GM21360 (cell line): ENCODE data around the gene CLN5.
A peak's percentile ranks its signal among the peaks of the same experiment; 100 is the strongest.
"Not testable (repeated sequence)": the region's sequence is repeated elsewhere in the genome, so short reads cannot be mapped to it uniquely, and the experiment has no call there.

Experiments used
- ATAC-seq: cut with Tn5 transposase; IDR thresholded peaks from one replicate; pipeline ENCODE4 v1.9.1; 2021; ENCODE audit warnings: mild to moderate bottlenecking, moderate library complexity; ENCODE audit not compliant: unreplicated experiment

Gene CLN5

DNA sequence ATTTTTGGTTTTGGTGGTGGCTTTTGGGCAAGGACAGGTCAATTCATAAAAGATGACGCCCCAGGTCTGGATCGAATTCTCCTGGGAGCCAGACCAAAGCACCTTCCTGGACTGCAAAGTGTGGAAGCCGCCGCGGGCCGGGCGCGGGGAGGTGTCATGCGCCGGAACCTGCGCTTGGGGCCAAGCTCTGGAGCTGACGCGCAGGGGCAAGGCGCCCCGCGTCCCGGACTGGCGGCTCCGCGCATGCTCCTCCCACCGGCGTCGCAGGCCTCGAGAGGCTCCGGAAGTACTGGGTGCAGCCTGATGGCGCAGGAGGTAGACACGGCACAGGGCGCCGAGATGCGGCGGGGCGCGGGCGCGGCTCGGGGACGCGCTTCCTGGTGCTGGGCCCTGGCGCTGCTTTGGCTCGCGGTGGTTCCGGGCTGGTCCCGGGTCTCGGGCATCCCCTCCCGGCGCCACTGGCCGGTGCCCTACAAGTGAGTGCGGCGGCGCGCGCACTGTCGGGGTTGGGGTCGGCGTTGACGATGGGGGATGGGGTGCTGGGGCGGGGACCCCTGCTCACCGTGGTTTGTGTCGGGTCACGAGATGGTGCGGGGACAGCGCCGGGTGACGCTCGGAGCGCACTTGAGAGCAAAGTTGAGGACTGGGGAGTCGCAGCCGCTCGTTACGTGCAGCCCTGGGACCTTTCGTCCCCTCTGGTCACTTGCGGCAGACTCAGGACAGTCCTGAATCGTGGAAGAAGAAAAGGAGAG lies at the start of gene CLN5:
Gene CLN5 (plus strand): TSS at position 286 of the 752 bp plus-strand sequence. CDS start 18 bp downstream, at position 304.
- ATAC-seq, result peak; percentile 98

DNA sequence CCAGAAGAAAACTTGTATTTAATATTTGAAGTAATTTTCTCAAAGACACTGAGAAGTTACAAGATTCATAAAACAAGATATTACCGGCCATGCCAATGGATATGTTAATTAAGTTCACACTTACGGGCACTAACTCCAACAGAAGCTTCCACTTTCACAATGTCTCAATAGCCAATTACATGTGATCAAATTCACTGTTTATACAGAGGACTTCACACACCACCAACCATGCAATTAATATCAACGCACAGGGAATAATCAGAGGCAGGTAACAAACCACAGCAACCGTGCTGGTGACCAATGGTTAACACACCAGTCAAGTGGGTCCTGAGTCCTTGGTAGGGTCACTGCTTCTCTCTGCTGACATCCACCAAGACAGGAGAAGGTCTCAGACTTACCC lies 49.5 kb upstream of the CLN5 start:
- ATAC-seq, result no peak

DNA sequence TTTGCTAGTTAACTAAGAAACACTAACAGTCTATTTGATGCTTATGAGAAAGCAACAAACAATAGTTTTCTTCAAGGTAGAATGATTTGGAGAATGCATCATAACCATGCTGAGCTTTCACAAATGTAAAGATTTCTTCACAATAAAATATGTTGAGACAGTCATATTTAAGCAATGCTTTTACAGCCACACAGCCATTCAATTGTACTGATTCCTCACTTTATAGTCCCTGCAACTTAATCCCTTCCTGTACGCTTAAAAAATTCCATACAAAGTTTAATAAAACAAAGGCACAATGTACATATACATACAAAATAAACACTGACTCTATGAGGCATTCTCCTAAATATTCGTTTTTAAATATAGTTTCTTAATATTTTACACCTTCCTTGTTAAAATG lies 48.2 kb upstream of the CLN5 start:
- ATAC-seq, result no peak

DNA sequence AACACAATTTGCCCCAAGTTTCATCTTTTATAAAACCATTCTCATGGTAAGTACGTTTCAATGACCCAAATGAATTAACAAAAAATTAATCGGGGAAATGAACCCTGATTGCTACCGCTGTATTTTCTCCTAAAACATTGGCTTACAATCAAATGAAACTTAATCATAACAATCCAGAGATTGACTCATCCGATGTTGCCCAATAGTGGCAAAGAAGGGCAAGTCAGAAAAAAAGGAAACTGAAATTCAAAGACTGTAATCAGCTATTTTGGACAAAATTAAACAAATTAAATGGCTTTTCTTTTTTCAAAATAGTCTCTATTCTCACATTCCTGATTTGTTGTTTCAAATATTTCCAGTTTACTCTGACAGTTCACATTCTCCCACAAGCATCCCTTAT lies 47.4 kb upstream of the CLN5 start:
- ATAC-seq, result no peak

DNA sequence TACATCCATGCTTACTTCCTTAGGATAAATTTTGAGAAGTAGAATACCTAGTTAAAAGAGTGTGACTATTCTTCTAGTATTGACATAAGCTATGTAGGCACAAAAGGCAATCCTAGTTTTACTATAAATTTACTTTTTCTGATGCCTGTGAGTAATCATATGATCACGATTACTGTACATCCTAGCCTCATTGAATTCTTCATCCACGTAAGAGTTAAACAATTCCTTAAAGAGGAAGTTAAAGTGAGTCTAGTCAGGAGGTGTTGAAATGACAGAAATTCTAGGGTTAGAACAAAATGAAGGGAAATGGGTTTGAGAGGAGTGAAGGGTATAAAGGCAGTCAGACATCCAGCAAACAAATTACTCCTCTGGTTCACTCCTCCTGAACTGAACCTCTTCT lies 43.7 kb upstream of the CLN5 start, which contains the start of gene ACOD1:
Gene ACOD1 (plus strand): TSS at position 363 of the 400 bp plus-strand sequence. CDS start 48 bp downstream, outside the sequence.
- ATAC-seq, result no peak

DNA sequence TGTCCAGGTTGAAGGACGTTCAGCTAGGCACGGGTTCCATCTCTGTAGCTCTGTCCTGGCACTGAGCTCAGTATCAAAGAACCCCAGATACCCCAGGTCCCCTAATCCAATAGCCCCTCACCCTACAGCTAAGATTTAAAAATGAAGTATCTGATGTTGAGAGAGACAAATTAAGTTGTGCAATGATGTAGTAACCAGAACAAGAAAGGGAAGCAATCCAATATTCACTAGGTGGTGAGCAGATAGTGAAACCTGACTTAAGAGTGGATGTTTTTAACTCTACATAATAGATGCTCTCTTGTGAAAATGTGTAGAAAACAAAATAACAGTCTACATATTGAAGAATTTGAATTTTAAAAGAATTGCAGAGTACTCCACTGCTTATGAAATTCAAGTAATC lies 41.8 kb upstream of the CLN5 start:
- no peak for ATAC-seq

DNA sequence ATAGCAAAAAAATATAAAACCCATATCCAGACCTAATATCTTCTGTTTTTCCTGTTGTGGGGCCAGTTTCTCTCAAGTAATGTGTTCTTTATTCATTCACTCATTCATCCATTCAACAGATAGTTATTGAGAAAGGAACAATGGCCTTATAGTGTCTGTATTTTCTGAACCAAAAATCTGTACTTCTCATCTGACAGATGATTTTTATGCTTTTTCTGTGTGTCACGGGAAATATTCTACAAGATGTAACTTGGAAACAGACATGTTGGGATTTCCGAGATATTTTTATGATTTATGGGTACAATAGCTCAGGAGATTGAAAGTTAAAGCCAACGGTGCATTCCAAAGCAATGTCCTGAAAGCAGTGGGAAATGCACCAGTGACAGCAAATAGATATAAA lies 37.9 kb upstream of the CLN5 start:
- no peak for ATAC-seq

DNA sequence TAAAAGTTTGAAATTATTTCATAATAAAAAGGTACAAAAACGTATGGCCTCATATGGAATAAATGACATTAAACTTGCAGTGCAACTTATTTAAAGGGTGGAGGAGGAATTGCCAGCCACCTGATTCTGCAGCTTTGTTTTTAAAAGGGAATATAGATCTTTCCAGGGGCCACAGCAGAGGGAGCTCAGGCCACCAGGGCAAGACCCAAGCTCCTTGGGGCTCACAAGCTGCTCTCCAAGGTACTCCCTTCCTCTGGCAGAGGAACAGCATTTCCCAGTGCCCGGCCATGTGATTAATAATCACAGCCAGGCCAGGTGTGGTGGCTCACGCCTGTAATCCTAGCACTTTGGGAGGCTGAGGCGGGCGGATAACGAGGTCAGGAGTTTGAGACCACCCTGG lies 37.3 kb upstream of the CLN5 start:
- no peak for ATAC-seq

DNA sequence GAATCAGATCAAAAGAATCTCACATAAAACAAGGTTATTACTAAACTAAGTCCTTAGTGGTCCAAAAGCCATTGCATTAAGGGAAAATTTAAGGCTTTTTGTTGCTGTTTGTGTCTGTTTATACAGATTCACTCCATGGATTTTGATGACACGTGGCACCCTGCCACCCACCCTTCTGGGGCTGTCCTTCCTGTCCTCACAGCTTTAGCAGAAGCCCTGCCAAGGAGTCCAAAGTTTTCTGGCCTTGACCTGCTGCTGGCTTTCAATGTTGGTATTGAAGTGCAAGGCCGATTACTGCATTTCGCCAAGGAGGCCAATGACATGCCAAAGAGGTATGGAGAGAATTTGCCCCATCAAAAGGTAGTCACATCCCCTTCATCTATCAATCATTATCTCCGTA lies 36.7 kb upstream of the CLN5 start:
- ATAC-seq, result no peak

DNA sequence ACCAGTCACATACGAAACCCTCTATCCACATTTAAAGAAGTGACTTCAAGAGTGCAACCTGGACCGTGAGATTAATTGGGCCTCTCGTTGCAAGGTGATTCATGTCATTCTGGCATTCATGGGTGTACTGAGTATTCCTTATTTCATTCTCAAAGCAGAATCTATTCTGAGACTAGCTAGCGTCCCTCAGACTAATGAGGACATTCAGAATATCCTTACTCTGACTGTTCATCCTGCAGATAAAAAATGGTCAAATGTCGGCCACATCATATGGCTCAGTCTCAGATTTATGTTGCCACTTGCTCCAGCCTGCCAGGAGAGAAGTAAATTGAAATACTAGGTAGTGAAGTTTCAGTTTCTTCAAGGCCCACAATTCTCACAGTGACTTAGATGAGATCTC lies 36.2 kb upstream of the CLN5 start:
- no peak for ATAC-seq

DNA sequence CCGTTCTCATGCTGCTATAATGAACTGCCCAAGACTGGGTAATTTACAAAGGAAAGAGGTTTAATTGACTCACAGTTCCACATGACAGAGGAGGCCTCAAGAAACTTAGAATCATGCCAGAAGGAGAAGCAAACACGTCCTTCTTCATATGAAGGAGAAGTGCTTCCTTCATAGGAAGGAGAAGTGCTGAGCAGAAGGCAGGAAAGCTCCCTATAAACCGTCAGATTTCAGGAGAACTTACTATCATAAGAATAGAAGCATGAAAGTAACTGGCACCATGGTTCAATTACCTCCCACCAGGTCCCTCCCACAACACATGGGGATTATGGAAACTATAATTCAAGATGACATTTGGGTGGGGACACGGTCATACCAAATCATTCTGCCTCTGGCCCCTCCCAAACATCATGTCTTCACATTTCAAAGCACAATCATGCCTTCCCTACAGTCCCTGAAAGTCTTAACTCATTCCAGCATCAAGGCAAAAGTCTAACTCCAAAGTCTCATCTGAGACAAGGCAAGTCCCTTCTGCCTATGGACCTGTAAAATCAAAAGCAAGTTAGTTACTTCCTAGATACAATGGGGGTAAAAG lies 32.9 kb upstream of the CLN5 start:
- ATAC-seq, result no peak

DNA sequence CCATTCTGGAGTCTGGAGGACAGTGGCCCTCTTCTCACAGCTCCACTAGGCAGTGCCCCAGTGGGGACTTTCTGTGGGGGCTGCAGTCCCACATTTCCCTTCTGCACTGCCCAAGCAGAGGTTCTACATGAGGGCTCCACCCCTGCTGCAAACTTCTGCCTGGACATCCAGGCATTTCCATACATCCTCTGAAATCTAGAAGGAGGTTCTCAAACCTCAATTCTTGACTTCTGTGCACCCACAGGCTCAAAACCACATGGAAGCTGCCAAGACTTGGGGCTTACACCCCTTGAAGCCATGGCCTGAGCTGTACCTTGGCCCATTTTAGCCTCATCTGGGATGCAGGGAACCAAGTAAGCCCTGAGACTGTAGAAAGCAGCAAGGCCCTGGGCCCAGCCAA lies 32.1 kb upstream of the CLN5 start:
- not testable (repeated sequence) for ATAC-seq

DNA sequence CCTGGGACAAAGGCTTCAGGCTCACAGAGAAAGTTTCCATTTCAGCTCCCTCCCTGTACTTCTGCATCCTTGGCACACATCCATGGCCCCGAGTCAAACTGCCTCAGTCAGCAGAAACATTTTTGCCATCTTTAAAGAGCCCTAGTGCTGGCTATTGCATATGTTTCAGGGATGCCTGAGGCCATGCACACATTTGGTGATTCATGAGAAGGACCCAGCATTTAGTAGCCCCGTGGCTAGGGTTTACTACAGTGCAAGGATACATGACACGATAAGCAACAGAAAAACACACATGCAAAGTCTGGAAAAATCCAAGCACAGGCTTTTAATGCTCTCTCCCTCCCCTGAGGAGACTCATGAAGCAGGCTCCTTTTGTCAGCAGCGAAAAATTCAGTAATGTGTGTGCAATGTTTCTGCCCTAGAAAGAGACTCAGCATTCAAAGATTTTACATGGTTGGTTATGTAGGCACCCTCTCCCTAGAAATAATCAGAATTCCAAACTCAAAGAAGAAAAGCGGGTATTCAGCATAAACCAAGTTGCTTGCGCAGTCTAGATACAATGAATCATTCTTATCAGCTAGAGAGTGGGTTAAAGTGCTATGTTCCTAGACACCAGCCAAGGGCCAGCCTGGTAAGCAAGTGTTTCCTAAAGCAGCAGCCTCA lies 26.0 kb upstream of the CLN5 start:
- no peak for ATAC-seq

DNA sequence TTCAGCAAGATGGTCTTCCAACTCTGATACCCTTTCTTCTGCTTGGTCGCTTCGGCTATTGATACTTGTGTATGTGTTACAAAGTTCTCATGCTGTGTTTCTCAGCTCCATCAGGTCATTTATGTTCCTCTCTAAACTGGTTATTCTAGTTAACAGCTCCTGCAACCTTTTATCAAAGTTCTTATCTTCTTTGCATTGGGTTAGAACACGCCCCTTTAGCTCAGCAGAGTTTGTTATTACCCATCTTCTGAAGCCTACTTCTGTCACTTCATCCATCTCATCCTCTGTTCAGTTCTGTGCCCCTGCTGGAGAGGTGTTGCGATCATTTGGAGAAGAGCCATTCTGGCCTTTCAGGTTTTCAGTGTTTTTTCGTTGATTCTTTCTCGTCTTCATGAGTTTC lies 24.9 kb upstream of the CLN5 start:
- ATAC-seq, result no peak

DNA sequence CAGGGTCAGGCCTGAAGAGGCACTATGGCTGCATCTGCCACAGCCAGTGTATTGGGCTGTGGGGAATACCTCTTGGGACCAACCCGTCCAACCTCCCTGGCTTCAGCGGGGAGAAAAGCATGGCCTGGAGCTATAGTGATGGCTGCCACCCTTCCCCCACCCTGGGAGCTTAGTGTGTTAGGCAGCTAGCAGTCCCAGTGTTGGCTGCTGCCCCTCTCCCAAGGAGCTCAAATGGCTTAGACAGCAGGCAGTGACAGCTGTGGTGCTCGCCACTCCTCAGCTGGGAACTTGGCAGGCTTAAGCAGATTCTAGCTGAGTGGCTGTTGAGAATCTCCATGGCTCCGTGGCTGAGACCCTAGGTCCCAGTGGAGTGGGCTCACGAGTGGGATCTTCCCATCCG lies 23.8 kb upstream of the CLN5 start:
- no peak for ATAC-seq

DNA sequence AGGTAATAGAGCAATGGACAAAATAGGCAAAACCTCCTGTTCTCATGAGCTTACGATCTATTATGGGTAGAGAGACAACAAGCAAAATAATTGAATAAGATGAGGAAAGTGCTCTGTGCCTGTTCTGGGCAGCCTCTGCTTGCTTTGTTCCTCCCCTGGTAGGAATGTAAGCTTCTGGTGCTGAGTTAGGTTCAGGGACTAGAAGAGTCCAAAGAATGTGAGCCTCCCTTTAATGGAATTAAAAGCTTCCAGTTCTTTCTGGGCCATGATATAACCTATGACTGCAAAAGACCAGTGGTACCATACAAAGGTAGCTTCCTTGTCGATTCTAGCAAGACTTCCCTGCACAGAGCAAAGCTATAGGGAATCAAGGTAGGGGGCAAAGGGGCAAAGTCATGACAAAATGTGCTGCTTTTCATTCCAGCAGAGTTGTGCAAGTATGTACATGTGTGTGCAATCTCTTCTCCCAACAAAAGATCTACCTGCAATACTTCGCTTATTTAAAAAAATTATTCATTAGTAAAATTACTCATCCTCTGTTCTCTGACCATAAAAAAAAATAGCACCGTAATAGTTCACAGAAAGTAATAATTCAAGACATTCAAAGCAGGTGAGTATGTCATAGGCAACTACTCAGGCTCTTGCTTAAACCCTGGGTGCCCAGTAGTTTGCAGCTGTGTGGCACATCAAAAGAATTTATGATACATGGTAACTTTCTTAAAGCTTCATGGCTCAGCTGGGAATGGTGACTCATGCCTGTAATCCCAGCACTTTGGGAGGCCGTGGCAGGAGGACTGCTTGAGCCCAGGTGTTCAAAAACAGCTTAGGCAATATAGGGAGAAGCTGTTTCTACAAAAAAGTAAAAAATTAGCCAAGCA lies 22.2 kb upstream of the CLN5 start:
- no peak for ATAC-seq

DNA sequence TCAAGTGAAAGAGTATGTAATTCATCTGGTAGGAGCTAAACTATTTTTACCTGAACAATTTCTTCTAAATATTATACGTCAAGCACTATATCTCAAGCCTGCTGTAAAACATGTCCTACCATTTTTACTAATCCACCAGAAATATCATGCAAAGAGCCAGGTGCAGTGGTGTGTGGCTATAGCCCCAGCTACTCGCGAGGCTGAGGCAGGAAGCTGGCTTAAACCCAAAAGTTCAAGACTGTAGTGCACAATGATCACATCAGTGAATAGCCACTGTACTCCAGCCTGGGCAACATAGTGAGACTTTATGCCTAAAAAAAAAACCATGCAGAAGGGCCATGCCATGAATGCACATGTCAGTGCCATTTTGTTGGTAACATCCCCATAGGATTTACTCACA lies 20.7 kb upstream of the CLN5 start:
- ATAC-seq, result peak; percentile 71

DNA sequence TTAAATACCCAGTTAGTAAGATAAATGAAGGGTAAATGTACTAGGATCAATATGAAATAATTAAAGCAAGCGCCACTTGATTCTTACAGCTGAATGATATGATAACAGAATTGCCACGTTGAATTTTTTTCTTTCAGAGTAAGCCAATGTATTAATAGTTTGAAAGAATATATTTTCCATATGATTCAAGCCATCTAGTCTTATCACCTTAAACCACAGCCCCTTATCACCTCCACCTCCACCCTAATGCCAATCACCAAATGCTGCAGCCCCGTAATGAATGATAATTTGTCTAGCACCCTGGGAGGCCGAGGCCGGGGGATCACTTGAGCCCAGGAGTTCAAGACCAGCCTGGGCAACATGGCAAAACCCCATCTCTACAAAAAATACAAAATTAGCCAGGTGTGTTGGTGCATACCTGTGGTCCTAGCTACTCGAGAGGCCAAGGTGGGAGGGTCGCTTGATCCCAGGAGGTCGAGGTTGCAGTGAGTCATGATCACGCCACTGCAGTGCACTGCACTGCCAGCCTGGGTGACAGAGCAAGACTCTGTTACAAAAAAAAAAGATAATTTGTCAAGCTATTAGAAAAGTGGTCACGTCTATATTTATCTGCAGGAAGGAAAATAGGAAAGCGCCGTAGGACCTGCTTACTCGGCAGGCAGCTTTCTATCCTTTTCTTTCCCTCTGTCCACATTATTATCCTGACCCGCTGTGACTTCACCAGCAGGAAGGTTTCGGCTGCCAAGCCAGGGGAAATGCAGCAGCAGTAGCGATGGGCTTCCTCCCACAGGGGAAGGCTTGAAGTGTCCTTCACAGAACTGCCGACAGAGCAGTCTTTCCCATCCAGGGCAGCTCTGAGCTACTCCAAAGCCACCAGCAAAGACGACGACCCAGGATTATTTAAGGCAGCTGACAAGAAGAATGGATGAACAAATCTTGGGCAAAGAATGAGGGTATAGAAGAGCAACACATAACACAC lies 19.7 kb upstream of the CLN5 start:
- no peak for ATAC-seq

DNA sequence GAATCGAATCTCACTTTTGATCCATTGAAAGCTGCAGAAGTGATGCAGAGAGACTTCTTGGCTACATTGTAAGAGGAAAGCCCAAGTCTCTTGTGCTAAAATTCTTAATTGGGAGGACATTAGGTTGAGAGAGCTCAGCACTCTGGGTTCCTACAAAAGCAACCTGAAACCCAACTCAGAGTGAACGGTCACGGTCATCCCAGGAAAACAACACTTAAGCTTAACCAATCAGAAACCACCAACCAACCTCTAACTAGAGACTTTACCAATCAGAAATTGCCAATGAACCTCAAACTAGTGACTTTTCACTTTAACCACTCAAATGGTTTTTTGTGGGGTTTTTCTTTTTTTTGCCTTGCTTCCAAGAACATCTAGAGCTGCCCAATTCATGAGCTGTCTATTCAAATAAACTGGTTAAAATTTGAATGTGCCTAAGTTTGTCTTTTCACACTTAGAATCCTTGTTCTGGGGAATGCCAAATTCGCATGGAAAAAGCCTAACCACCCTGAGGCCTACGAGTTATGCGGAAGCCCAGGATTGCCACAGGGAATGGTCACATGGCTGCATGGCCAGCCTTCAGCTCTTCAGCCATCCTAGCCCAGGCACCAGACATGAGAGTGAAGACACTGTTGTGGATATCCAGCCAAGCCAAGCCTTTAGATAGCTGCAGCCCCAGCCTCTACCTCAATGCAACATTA lies 17.8 kb upstream of the CLN5 start:
- no peak for ATAC-seq

DNA sequence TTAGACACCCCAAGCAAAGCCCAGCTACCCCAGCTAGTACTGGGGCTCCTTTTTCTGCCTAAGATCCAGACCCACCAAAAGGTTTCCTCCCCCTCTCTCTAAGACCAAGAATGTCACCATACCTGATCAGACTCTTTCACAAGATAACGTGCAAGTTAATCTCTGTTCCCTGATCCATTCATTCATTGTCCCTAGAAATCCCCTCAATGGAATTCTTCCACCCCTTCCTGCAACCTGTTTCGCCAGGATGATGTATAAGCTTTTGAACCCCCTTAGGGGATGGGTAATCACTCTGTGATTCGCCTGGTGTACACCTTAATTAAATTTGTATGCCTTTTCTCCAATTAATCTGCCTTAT lies 17.3 kb upstream of the CLN5 start:
- no peak for ATAC-seq
